CD4-positive, alpha-beta T cell treated with Interleukin-17A for 1 hour (primary cell): Measurements from ENCODE around the gene NUP37.

Source experiments
- DNase-seq: peaks from one replicate; pipeline ENCODE4 v3.0.0-alpha.2; 2020

The NUP37 gene

GRCh38 chr12:102024765-102025164 is 95.1 kb downstream of the NUP37 start:
- DNase-seq, result no peak

GRCh38 chr12:102023343-102023930 is 96.5 kb downstream of the NUP37 start:
- DNase-seq, result no peak
